GM12865 (cell line): Measurements from ENCODE around the gene TIAM2.
"Not testable (repeated sequence)": the region's sequence is repeated elsewhere in the genome, so short reads cannot be mapped to it uniquely, and the experiment has no call there.

Experiments
- DNase-seq: peaks from one replicate; pipeline ENCODE4 v3.0.0; 2010; ENCODE audit warnings: low read depth
- H3K4me3 ChIP-seq: 2 replicates; pipeline ENCODE4 v1.5.1; 2011; ENCODE audit warnings: mild to moderate bottlenecking, low read depth, low read length, control low read depth
- CTCF ChIP-seq: IDR thresholded peaks from 2 replicates; pipeline ENCODE4 v1.5.1; 2011; ENCODE audit warnings: low read length, control low read depth, low read depth, inconsistent platforms; ENCODE audit not compliant: insufficient read depth; ENCODE audit errors: missing control alignments

The TIAM2 gene

GRCh38 chr6:155183095-155183494 is 188.0 kb downstream of the TIAM2 start:
- H3K4me3 ChIP-seq = peak overlapping the region; percentile 90
- TF ChIP-seq CTCF = no peak
- DNase-seq = peak; percentile 86

GRCh38 chr6:155185041-155185440 is 189.9 kb downstream of the TIAM2 start:
- DNase-seq = not testable (repeated sequence)
- peak overlapping the region; percentile 90 for H3K4me3 ChIP-seq

GRCh38 chr6:155185544-155185943 is 190.4 kb downstream of the TIAM2 start:
- peak overlapping the region; percentile 90 for H3K4me3 ChIP-seq
- TF ChIP-seq CTCF = no peak
- no peak for DNase-seq

- DNase-seq = peak; percentile 61
- no peak for TF ChIP-seq CTCF
These were observed 191.0 kb downstream of the TIAM2 start for GRCh38 chr6:155186052-155186658.

DNA sequence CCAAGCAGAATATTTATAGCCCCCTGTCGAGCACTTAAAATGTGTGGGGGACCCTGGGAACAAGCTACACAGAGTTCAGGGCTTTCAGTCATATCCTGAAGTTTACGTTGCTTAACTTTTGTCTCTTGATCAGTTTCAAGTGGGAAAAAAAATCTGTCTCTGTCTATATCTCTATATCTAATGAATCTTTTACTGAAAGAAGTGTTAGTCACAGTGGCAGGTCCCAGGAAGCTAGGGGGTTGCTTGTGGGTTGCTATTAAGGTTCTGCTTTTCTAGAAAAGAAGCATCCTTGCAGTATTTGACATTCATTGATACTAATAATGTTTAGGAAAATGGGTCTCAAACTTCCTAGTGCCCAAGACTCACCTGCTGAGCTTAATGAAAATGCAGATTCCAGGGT is 192.0 kb downstream of the TIAM2 start:
- no peak for TF ChIP-seq CTCF
- H3K4me3 ChIP-seq = no peak overlapping the region; the same call in 1 of the 2 replicates
- no peak for DNase-seq

More at GRCh38 chr6:155186052-155186658, 191.0 kb downstream of the TIAM2 start:
- peak overlapping the region; percentile 90 for H3K4me3 ChIP-seq

- no peak for DNase-seq
- no peak for TF ChIP-seq CTCF
- H3K4me3 ChIP-seq = no peak overlapping the region
These were observed 193.0 kb downstream of the TIAM2 start for GRCh38 chr6:155187994-155188706.

DNA sequence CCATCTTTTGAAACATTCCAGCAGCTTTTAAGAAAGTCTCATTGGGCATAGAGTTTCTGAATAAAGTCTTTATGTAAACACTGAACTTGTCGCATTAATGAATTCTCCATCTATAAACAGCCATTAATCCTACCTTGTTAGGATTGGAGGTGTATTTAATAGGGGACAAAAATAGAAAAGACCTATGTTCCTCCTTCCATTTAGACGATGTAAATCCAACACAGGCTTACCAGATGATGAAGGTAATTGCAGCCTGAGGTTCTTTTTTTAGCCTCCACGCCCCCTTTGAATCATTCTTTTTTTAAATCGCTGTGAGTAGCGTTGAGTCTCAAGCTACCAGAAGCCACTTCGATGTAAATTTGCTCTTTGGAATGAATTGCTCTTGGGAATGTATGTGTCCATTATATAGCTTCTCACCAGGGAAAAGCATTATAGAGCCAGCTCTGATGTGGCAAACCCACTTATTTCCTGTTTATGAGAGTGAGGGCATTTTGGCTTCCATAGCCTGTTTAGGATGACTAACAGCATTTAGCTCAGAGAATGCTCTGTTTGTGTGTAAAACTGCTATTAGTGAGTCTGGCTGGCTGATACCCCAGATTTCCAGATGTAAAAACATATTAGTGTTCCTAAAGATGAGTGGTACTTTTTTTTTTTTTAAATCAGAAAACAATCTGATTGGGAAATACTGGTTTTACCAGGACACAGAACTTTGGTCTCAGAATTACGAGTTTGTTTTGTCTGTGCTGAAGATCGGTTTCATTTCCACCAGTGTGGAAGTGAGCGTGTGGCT is 193.8 kb downstream of the TIAM2 start:
- H3K4me3 ChIP-seq = peak overlapping the region; percentile 30

More for the DNA sequence above, 193.8 kb downstream of the TIAM2 start:
- no peak for TF ChIP-seq CTCF
- DNase-seq = no peak
